Activated T-cell treated with anti-CD3 and anti-CD28 coated beads, Interleukin-2, amount 50 U/mL, for 4 hours (primary cell): ENCODE data around the gene CYP3A7. TPM values are rescaled to one million over a fixed set of nuclear protein-coding genes. Genes with fewer than 3 reads are reported as not detected.
"Not testable (repeated sequence)": the region's sequence is repeated elsewhere in the genome, so short reads cannot be mapped to it uniquely, and the experiment has no call there.

Experiments used
- ATAC-seq, 2 donors: fragments of 200-7000 bp; cut with Tn5 transposase; one replicate each; pipeline ENCODE4 v1.10.0; 2021
- DNase-seq: peaks from one replicate; pipeline ENCODE4 v3.0.0-alpha.2; 2020
- H3K27me3 Mint-ChIP-seq: one replicate; pipeline ENCODE4 v1.8.0; 2021; ENCODE audit warnings: low read depth, mixed read lengths
- H3K36me3 Mint-ChIP-seq: one replicate; pipeline ENCODE4 v1.8.0; 2022; ENCODE audit warnings: mixed read lengths; ENCODE audit not compliant: insufficient read depth
- H3K4me1 Mint-ChIP-seq: one replicate; pipeline ENCODE4 v1.8.0; 2021; ENCODE audit warnings: low read depth, mixed read lengths
- H3K4me3 Mint-ChIP-seq: one replicate; pipeline ENCODE4 v1.8.0; 2021; ENCODE audit warnings: mild to moderate bottlenecking, moderate library complexity, mixed read lengths
- H3K9me3 Mint-ChIP-seq: one replicate; pipeline ENCODE4 v1.8.0; 2021; ENCODE audit warnings: mixed read lengths
- total RNA-seq, 3 donors: library from RNA; stranded (reverse); gene quantifications; one replicate each; pipeline ENCODE4 v1.2.1, GENCODE V29; 2021

CYP3A7 gene
- total RNA-seq, 3 donors from 2014 or later: not detected

DNA sequence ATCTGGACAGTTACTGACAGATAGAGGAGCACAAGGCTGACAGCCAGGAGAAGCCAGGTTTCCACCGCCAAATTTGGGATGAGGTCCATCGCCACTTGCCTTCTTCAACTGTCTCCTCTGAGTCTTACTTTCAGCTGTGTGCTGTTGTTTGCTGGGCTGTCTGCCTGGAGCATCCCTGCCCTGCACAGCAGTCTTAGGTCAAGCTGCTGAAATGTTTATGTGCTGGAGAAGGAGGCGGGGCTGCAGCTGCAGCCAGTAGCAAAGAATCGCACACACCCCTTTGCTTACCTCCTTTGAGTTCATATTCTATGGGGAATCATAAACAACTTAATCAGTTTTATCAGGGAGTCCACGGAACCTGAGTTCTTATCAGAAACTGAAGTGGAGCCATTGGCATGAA is 35.0 kb downstream of the CYP3A7 start:
- DNase-seq (no peak), ATAC-seq (no peak)
- Mint-ChIP-seq H3K9me3 (no peaks in the 10 kb centered on the region), H3K27me3 (no peaks in the 10 kb centered on the region), H3K4me3 (no peak overlapping the region), H3K36me3 (peaks cover 2% of the 10 kb centered on the region), H3K4me1 (no peaks in the 10 kb centered on the region)

DNA sequence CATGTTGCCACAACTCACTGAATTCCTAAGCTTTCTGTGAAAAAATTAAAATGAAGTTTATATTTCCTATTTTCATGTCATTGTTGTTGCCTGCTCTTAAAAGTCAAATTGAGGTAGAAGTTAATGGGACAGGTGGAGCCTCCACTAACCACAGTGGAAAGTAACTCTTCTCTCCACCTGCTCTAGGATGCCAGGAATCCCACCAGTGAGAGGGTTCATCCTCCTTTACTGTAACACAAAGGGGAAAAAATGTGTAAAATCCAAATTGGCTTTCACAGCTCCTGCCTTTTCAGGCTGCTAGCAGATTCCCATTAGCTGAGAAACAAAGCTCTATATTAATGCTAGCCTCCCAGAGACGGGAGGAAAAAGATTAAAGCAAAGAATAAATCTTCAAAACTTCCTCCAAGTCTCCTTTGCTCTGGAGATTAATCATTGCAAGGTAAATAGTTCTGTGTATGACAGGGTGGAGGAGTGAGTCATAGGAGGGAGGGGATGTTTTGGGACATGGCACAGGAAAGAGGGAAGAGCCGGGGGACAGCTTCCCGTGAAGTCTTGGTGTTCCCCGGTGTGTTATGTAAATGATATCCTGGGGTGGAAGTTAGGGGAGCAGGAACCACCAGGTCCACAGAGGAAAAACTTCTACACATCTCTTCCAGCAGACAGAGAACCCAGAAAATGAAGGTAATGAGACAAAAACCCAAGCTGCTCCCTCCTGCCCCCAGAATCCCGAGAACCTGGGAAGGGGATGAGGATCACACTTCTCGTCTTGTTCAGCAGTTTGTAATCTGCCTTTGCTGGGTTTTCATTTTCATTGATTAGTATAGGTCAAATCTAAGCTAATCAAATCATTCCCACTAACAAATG is 35.9 kb downstream of the CYP3A7 start:
- not testable (repeated sequence) for DNase-seq, H3K36me3 Mint-ChIP-seq, H3K4me1 Mint-ChIP-seq, H3K27me3 Mint-ChIP-seq, H3K4me3 Mint-ChIP-seq, ATAC-seq, H3K9me3 Mint-ChIP-seq

DNA sequence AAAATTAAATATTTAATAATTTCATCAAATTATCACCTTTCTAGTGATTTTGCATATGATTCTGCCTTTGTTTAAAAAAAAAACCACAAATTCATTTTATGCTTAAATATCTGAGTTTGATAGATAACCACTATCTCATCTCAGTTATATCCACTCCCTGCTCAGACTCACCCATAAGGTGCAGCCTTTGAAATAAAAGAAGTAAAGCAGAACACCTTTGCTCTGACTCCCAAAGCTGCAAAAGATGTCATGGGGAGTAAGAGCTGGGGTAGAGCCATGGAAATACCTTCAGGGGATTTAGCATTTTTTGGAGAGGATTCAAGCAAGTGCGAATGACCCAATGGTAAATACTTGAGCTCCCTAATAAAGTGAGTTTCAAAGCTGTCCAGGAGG is 40.1 kb downstream of the CYP3A7 start:
- no peaks in the 10 kb centered on the region for H3K9me3 Mint-ChIP-seq
- DNase-seq (no peak), ATAC-seq (no peak)
- H3K4me1 Mint-ChIP-seq: peaks cover 4% of the 10 kb centered on the region
- H3K36me3 Mint-ChIP-seq: no peaks in the 10 kb centered on the region
- no peak overlapping the region for H3K4me3 Mint-ChIP-seq
- no peaks in the 10 kb centered on the region for H3K27me3 Mint-ChIP-seq

DNA sequence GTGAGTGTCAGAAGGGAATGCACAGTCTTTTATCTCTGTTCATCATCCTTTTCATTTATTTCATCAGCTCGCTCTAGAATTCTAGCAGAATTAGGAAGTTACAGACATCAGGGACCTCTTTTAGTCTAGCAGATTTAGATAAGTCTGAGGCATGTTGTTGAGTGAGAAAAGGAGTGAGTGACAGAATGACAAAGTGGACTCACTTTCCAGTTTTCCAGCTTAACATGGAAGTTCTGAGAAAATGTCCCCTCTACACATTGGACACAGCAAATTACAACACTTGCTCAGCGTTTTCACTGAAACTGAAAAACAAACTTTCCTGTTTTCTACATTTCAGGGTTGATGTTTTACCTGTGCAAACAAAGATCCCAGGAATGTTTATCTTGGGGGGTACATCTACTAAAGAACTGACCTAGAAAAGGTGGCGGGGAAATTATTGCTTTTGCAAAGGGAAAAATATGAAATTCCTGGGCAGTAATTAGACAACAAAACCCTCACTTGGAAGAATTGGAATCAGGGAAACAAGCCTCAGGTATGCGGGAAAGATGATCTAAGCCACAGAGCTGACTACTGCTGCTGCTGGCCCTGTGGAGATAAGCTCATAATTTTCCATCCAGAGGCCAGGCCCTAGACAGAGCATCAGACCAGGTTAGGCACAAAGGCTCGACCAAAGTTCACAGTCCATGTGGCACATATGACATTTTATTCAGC is 40.6 kb downstream of the CYP3A7 start:
- no peak overlapping the region for H3K4me3 Mint-ChIP-seq
- peaks cover 4% of the 10 kb centered on the region for H3K4me1 Mint-ChIP-seq
- H3K27me3 Mint-ChIP-seq: no peaks in the 10 kb centered on the region
- DNase-seq: no peak
- no peaks in the 10 kb centered on the region for H3K9me3 Mint-ChIP-seq
- no peak for ATAC-seq
- no peaks in the 10 kb centered on the region for H3K36me3 Mint-ChIP-seq

DNA sequence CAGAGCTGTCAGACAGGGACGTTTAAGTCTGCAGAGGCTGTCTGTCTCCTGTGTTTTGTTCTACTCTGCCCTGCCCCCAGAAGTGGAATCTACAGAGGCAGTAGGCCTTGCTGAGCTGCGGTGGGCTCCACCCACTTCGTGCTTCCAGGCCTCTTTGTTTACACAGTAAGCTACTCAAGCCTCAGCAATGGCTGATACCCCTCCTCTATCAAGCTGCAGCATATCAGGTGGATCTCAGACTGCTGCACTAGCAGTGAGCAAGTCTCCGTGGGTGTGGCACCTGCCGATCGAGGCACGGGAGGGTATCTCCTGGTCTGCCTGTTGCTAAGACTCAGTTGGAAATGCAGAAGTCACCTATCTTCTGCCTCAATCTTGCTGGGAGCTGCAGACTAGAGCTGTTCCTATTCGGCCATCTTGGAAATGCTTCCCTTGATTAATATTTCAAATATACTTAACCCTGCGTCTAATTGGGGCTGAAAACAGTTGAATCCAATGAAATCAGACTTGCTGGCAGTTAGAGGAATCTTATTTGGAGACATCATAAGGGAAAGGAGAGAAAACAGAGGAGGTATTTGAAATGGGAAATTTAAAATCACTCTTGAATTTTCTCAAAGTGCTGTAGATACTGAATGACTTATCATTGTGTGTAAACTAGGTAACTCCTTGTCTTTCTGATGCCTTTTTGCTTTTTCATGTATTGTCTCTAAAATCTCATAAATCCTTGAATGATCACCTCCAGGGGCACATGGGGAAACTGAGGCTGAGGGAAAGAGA is 41.4 kb downstream of the CYP3A7 start:
- H3K4me3 Mint-ChIP-seq: no peak overlapping the region
- H3K4me1 Mint-ChIP-seq: peaks cover 4% of the 10 kb centered on the region
- DNase-seq (no peak), ATAC-seq (peak in 1 of 2 donors; percentile 58)
- H3K36me3 Mint-ChIP-seq: no peaks in the 10 kb centered on the region
- no peaks in the 10 kb centered on the region for H3K27me3 Mint-ChIP-seq
- no peaks in the 10 kb centered on the region for H3K9me3 Mint-ChIP-seq

DNA sequence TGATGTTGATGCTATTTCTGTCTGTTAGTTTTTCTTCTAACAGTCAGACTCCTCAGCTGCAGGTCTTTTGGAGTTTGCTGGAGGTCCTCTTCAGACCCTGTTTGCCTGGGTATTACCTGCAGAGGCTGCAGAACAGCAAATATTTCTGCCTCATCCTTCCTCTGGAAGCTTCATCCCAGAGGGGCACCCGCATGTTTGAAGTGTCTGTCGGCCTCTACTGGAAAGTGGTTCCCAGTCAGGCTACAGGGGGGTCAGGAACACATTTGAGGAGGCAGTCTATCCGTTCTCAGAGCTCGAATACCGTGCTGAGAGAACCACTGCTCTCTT is 41.9 kb downstream of the CYP3A7 start:
- no peaks in the 10 kb centered on the region for H3K27me3 Mint-ChIP-seq
- no peaks in the 10 kb centered on the region for H3K36me3 Mint-ChIP-seq
- peaks cover 4% of the 10 kb centered on the region for H3K4me1 Mint-ChIP-seq
- ATAC-seq (no peak), DNase-seq (no peak)
- H3K4me3 Mint-ChIP-seq: no peak overlapping the region
- H3K9me3 Mint-ChIP-seq: no peaks in the 10 kb centered on the region

DNA sequence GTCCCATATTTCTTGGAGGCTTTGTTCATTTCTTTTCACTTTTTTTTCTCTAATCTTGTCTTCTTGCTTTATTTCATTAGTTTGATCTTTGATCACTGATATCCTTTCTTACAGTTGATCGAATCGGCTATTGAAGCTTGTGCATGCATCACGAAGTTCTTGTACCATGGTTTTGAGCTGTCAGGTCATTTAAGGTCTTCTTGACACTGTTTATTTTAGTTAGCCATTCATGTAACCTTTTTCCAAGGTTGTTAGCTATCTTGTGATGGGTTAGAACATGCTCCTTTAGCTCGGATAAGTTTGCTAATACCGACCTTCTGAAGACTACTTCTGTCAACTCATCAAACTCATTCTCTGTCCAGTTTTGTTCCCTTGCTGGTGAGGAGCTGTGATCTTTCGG is 42.4 kb downstream of the CYP3A7 start:
- not testable (repeated sequence) for H3K27me3 Mint-ChIP-seq, H3K9me3 Mint-ChIP-seq, H3K36me3 Mint-ChIP-seq, H3K4me1 Mint-ChIP-seq, ATAC-seq, H3K4me3 Mint-ChIP-seq, DNase-seq

DNA sequence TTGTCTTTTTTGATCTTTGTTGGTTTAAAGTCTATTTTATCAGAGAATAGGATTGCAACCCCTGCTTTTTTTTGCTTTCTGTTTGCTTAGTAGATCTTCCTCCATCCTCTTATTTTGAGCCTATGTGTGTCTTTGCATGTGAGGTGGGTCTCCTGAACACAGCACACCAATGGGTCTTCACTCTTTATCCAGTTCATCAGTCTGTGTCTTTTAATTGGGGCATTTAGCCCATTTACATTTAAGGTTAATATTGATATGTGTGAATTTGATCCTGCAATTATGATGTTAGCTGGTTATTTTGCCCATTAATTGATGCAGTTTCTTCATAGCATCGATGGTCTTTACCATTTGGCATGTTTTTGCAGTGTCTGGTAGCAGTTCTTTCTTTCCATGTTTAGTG is 43.3 kb downstream of the CYP3A7 start:
- H3K4me1 Mint-ChIP-seq, ATAC-seq, DNase-seq: not testable (repeated sequence)

DNA sequence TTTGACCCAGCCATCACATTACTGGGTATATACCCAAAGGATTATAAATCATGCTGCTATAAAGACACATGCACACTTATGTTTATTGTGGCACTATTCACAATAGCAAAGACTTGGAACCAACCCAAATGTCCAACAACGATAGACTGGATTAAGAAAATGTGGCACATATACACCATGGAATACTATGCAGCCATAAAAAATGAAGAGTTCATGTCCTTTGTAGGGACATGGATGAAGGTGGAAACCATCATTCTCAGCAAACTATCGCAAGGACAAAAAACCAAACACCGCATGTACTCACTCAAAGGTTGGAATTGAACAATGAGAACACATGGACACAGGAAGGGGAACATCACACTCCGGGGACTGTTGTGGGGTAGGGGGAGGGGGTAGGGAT is 44.1 kb downstream of the CYP3A7 start:
- not testable (repeated sequence) for H3K9me3 Mint-ChIP-seq, ATAC-seq, H3K4me1 Mint-ChIP-seq, DNase-seq, H3K36me3 Mint-ChIP-seq, H3K27me3 Mint-ChIP-seq, H3K4me3 Mint-ChIP-seq

More for the DNA sequence above, 43.3 kb downstream of the CYP3A7 start:
- H3K9me3 Mint-ChIP-seq, H3K4me3 Mint-ChIP-seq, H3K27me3 Mint-ChIP-seq, H3K36me3 Mint-ChIP-seq: not testable (repeated sequence)

DNA sequence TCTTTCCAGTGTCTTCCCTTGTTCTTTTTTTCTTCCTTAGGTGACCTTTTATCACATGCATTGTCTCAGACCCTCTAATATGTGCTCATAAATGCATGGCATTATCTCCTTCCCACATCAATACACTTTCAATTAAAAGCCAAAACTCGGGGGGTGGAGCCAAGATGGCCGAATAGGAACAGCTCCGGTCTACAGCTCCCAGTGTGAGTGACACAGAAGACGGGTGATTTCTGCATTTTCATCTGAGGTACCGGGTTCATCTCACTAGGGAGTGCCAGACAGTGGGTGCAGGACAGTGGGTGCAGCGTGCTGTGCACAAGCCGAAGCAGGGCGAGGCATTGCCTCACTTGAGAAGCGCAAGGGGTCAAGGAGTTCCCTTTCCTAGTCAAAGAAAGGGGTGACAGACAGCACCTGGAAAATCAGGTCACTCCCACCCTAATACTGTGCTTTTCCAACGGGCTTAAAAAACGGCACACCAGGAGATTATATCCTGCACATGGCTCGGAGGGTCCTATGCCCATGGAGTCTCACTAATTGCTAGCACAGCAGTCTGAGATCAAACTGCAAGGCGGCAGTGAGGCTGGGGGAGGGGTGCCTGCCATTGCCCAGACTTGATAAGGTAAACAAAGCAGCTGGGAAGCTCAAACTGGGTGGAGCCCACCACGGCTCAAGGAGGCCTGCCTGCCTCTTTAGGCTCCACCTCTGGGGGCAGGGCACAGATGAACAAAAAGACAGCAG is 49.0 kb downstream of the CYP3A7 start:
- not testable (repeated sequence) for H3K4me3 Mint-ChIP-seq, DNase-seq, H3K4me1 Mint-ChIP-seq, H3K27me3 Mint-ChIP-seq, H3K9me3 Mint-ChIP-seq, ATAC-seq
- H3K36me3 Mint-ChIP-seq: peaks cover 11% of the 10 kb centered on the region

DNA sequence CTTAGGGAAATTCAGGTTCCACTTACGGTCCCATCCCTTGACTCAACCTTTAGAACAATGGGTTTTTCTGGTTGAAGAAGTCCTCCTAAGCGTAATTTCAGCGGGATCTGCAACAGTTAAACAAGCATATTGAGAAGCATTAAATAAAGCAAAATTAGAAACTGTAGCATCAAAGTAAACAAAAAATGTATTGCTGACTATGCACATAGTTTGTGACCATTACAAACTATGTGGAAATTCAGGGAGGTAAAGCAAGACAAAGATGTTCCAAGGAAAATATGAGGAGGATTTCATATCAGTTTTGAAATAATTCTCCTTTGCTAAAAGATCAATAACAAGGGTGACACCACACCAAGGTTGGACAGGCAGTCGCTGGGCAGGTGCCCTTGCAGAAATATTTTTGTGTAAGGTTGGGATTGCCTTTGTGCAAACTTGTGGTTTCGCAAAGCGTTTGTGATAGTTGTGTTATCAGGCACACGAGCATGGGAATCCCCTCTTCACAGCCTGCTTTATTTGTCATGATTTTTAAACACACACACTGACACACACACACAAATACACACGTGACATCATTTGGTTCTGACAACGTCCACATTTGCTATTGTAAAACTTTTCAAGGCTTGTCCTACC is 49.8 kb downstream of the CYP3A7 start:
- Mint-ChIP-seq H3K4me1 (no peaks in the 10 kb centered on the region), H3K27me3 (peaks cover 3% of the 10 kb centered on the region), H3K9me3 (peaks cover 9% of the 10 kb centered on the region), H3K36me3 (peaks cover 11% of the 10 kb centered on the region), H3K4me3 (no peak overlapping the region)
- DNase-seq (no peak), ATAC-seq (no peak)

DNA sequence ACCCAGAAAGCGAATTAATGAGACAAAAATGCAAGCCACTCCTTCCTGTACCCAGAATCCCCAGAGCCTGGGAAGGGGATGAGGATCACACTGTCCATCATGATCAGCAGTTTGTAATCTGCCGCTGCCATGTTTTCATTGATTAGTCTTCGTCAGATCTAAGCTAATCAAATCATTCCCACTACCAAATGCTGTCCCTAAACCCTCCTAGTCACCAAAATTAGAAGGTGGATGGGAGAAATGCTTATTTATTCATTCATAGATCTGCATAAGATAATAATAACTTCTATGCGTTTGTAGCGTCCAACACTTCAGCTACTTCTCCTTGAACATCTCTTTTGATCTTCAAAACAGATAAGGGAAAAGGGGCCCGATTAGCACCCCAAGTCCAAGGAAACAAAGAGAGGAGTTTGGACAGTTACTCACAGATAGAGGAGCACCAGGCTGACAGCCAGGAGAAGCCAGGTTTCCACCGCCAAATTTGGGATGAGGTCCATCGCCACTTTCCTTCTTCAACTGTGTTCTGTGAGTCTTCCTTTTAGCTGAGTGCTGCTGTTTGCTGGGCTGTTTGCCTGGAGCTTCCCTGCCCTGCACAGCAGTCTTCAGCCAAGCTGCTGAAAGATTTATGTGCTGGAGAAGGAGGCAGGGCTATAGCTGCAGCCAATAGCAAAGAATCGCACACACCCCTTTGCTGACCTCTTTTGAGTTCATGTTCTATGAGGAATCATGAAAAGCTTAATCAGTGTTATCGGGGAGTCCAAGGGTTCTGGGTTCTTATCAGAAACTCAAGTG is 55.4 kb downstream of the CYP3A7 start, which contains the start of gene CYP3A5:
TSS of gene CYP3A5 (minus strand) at position 597 of the 792 bp plus-strand sequence. CDS start at position 497, 100 bp downstream.
- ATAC-seq (no peak), DNase-seq (no peak)
- no peaks in the 10 kb centered on the region for H3K27me3 Mint-ChIP-seq
- no peak within 1 kb of the TSS for H3K4me3 Mint-ChIP-seq
- peaks cover 3% of the 10 kb centered on the region for H3K9me3 Mint-ChIP-seq
- H3K36me3 Mint-ChIP-seq: peaks cover 8% of the 10 kb centered on the region
- H3K4me1 Mint-ChIP-seq: peaks cover 15% of the 10 kb centered on the region

DNA sequence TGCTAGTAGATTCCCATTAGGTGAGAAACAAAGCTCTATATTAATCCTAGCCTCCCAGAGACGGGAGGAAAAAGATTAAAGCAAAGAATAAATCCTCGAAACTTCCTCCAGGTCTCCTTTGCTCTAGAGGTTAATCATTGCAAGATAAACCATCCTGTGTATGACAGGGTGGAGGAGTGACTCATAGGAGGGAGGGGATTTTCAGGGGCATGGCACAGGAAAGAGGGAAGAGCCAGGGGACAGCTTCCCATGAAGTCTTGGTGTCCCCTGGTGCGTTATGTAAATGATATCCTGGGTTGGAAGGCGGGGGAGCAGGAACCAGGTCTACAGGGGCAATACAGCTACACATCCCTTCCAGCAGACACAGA is 56.0 kb downstream of the CYP3A7 start:
- no peaks in the 10 kb centered on the region for H3K27me3 Mint-ChIP-seq
- no peak overlapping the region for H3K4me3 Mint-ChIP-seq
- DNase-seq (no peak), ATAC-seq (no peak)
- peaks cover 8% of the 10 kb centered on the region for H3K36me3 Mint-ChIP-seq
- H3K4me1 Mint-ChIP-seq: peaks cover 20% of the 10 kb centered on the region
- peaks cover 3% of the 10 kb centered on the region for H3K9me3 Mint-ChIP-seq
